ENCODE results near the gene DHX35.

Gene DHX35

GRCh38 chr20:39049684-39050554, 87.8 kb downstream of the DHX35 start (continued):
- TF ChIP-seq ZNF341 (tag by site-specific recombination; IDR thresholded peaks at IDR 0.05; ENCODE audit: low read depth) (peak; percentile 33; the same call in 1 of the 2 replicates), ZNF146 (tag by site-specific recombination; IDR thresholded peaks at IDR 0.05) (no peak), ZFP41 (tag by site-specific recombination; IDR thresholded peaks at IDR 0.05; ENCODE audit: borderline replicate concordance) (no peak), ZNF701 (tag by site-specific recombination; IDR thresholded peaks at IDR 0.05) (no peak), ZNF544 (tag by site-specific recombination; IDR thresholded peaks at IDR 0.05) (no peak), OVOL3 (tag by site-specific recombination; IDR thresholded peaks at IDR 0.05) (no peak), ZNF677 (tag by site-specific recombination; IDR thresholded peaks at IDR 0.05) (no peak), ZNF830 (tag by site-specific recombination; IDR thresholded peaks at IDR 0.05; ENCODE audit: low read depth) (no peak), ZNF555 (tag by site-specific recombination; conservative IDR thresholded peaks at IDR 0.05) (no peak), ZSCAN18 (tag by site-specific recombination; IDR thresholded peaks at IDR 0.05) (no peak), SP3 (tag by site-specific recombination; IDR thresholded peaks at IDR 0.05) (peak; percentile 38), ZNF274 (IDR thresholded peaks at IDR 0.05; ENCODE audit: low read length) (no peak), ZNF274 (tag by site-specific recombination; IDR thresholded peaks at IDR 0.05; ENCODE audit: borderline replicate concordance) (no peak), ZNF138 (tag by site-specific recombination; IDR thresholded peaks at IDR 0.05; ENCODE audit: borderline replicate concordance) (no peak), ZBTB44 (tag by site-specific recombination; IDR thresholded peaks at IDR 0.05) (no peak), ZBTB49 (tag by site-specific recombination; IDR thresholded peaks at IDR 0.05; ENCODE audit: low read depth) (no peak), ZBTB48 (tag by site-specific recombination; IDR thresholded peaks at IDR 0.05) (peak; percentile 89), ZNF768 (tag by site-specific recombination; IDR thresholded peaks at IDR 0.05) (no peak), GLIS2 (tag by site-specific recombination; IDR thresholded peaks at IDR 0.05) (peak; percentile 95), KLF10 (tag by site-specific recombination; IDR thresholded peaks at IDR 0.05) (no peak), ZNF148 (tag by site-specific recombination; IDR thresholded peaks at IDR 0.05; ENCODE audit: borderline replicate concordance) (no peak), SP7 (tag by site-specific recombination; IDR thresholded peaks at IDR 0.05) (peak; percentile 75), MEIS1 (CRISPR knock-in tag; IDR thresholded peaks at IDR 0.05; ENCODE audit: borderline replicate concordance) (no peak), ZNF426 (tag by site-specific recombination; IDR thresholded peaks at IDR 0.05) (no peak), ZFP69B (tag by site-specific recombination; IDR thresholded peaks at IDR 0.05) (no peak), ZFP37 (tag by site-specific recombination; IDR thresholded peaks at IDR 0.05) (0 out of 2 replicates have a peak, but pooled peaks have one; percentile 38), ZSCAN30 (tag by site-specific recombination; IDR thresholded peaks at IDR 0.05) (peak; percentile 50; the same call in 1 of the 2 replicates), HOXC10 (CRISPR knock-in tag; IDR thresholded peaks at IDR 0.05) (no peak), ZNF391 (tag by site-specific recombination; IDR thresholded peaks at IDR 0.05; ENCODE audit: borderline replicate concordance, low read depth) (peak; percentile 46; the same call in 1 of the 2 replicates), ZBTB21 (tag by site-specific recombination; IDR thresholded peaks at IDR 0.05) (no peak), HOXA7 (CRISPR knock-in tag; IDR thresholded peaks at IDR 0.05; ENCODE audit: borderline replicate concordance) (no peak)
- TF ChIP-seq, protein P1, sequence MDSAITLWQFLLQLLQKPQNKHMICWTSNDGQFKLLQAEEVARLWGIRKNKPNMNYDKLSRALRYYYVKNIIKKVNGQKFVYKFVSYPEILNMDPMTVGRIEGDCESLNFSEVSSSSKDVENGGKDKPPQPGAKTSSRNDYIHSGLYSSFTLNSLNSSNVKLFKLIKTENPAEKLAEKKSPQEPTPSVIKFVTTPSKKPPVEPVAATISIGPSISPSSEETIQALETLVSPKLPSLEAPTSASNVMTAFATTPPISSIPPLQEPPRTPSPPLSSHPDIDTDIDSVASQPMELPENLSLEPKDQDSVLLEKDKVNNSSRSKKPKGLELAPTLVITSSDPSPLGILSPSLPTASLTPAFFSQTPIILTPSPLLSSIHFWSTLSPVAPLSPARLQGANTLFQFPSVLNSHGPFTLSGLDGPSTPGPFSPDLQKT (IDR thresholded peaks at IDR 0.05; ENCODE audit: borderline replicate concordance, low read depth, low read length): no peak; the same call in 1 of the 2 replicates

All from HEK293 (cell line).